ENCODE measurements around the gene POMT2. TPM values are rescaled to one million over a fixed set of nuclear protein-coding genes. Genes with fewer than 3 reads are reported as not detected.

POMT2 gene
- total RNA-seq, 2 donors from 2014 or later = 9.7 to 11.5 TPM

DNA sequence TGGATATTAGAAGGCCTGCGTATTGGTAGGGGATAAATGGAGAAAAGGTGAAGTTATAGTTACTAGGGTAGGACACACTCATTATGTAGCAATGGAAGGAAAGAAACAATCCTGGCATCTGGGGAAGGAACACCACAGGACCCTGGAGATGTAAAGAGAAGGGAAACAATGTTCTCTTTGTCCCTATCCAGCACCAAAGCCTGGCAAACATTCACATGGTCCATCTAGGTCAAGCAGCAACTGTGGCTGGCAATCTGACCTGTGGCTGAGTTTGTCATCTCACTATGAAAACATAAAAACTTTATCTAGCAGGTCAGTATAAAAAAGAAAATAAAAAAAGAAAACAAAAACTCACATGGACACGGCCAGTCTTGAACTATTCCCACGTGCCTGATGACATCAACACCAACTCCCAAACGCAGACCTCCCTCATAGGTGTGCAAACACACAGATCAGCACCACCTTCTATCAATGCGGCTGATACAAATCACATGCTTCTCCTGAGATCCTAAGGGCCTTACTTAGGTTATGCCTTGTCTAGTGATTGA is 2.6 kb downstream of the POMT2 start:
- no peak for DNase-seq (ENCODE audit: low spot score)
- Histone ChIP-seq H3K4me1 (peaks cover 0 to 56% of the 10 kb centered on the region in 2 donors), H3K27me3 (no peaks in the 10 kb centered on the region), H3K4me3 (no peak overlapping the region), H3K36me3 (no peaks in the 10 kb centered on the region), H3K9me3 (no peaks in the 10 kb centered on the region), H3K27ac (no peak overlapping the region)
- no peak for TF ChIP-seq CTCF (IDR thresholded peaks at IDR 0.05)

- H3K27ac ChIP-seq = no peak overlapping the region
- no peaks in the 10 kb centered on the region for H3K27me3 ChIP-seq
- DNase-seq (ENCODE audit: low spot score) = no peak
- no peak overlapping the region for H3K4me3 ChIP-seq
- peaks cover 0 to 55% of the 10 kb centered on the region in 2 donors for H3K4me1 ChIP-seq
- no peaks in the 10 kb centered on the region for H3K9me3 ChIP-seq
- no peaks in the 10 kb centered on the region for H3K36me3 ChIP-seq
- no peak for TF ChIP-seq CTCF (IDR thresholded peaks at IDR 0.05)
These were observed 3.8 kb downstream of the POMT2 start for GRCh38 chr14:77316872-77317301.

DNA sequence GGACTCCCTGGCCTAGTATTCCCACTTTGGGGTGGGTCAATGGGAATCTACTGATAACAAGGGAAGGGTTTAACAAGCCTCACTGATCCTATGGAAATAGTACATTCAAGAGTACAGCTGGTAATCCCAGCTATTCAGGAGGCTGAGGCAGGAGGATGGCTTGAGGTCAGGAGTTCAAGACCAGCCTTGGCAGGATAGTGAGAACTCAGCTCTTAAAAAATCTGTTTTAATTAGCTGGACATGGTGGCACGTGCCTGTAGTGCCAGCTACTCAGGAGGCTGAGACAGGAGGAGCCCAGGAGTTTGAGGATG is 4.5 kb downstream of the POMT2 start:
- Histone ChIP-seq H3K4me1 (peaks cover 0 to 54% of the 10 kb centered on the region in 2 donors), H3K4me3 (no peak overlapping the region), H3K27me3 (no peaks in the 10 kb centered on the region), H3K9me3 (no peaks in the 10 kb centered on the region), H3K27ac (no peak overlapping the region), H3K36me3 (no peaks in the 10 kb centered on the region)
- no peak for DNase-seq (ENCODE audit: low spot score)
- TF ChIP-seq CTCF (IDR thresholded peaks at IDR 0.05) = peak; percentile 5 to 12

DNA sequence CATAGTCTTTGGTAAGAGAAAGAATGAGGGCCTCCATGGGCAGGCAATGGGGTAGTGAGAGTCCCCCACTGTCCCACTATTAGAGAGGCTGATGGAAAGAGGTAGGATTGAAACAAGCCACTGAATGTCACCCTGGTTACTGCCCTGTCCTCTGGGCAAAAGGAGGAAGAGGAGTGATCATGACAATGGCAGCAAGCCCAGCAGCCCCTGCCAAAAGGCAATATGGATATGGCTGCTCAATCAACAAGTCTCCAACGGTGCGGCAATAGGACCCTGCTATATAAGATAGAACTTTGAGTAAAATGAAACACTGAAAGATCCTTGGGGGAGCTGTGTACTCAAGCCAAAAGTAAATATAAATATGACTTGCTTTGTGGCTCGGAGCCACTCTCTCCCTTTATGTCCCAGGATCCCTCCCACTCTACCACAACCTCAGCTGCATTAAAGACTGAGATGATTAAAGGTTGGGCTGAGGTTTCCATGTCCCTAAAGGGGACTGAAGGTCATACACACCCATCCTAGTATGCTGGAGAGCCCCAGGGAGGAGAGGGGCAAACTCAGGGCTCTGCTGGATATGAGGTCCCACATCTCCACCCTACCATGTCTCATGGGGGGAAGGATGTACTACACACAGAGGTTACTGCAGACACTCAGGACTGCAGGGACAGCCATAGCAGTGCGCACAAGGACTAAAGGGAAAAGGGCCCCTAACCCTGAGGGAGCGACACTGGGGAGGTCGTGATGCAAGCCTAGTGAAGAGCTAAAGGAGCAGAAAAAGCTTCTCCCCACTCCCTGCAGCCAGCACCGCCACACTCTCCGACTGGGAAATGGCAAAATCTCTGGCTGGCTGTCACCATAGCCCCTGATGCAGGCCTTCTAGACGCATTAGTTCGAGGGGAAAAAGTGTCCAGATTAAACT is 5.9 kb downstream of the POMT2 start:
- Histone ChIP-seq H3K4me3 (no peak overlapping the region), H3K4me1 (peaks cover 0 to 51% of the 10 kb centered on the region in 2 donors), H3K36me3 (no peaks in the 10 kb centered on the region), H3K27me3 (no peaks in the 10 kb centered on the region), H3K9me3 (no peaks in the 10 kb centered on the region), H3K27ac (peak overlapping the region in 1 of 2 donors; percentile 48)
- TF ChIP-seq CTCF (IDR thresholded peaks at IDR 0.05) = no peak
- DNase-seq (ENCODE audit: low spot score) = no peak

DNA sequence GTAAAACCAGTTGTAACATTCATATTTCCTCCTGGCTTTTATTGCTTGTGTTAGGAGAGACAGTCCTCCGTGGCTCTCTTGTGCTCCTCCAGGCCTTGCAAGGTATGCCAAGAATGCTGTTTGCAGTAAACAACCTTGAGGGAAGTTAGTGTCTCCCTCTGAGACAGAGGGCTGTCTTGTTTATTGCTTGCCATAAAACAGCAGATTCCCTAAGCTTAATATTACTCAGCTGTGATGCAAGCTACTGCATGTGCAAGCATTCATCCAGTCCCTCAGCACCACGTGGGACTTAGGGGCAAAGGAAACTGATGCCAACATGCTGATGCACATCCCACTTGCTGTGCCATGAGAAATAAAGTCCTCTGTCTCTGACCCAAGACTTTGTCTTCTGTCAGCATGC is 6.6 kb downstream of the POMT2 start:
- H3K36me3 ChIP-seq = no peaks in the 10 kb centered on the region

More for the DNA sequence above, 6.6 kb downstream of the POMT2 start:
- H3K9me3 ChIP-seq = no peaks in the 10 kb centered on the region
- no peaks in the 10 kb centered on the region for H3K27me3 ChIP-seq
- no peak overlapping the region for H3K27ac ChIP-seq
- no peak for TF ChIP-seq CTCF (IDR thresholded peaks at IDR 0.05)
- H3K4me1 ChIP-seq = peaks cover 0 to 44% of the 10 kb centered on the region in 2 donors
- no peak overlapping the region for H3K4me3 ChIP-seq
- no peak for DNase-seq (ENCODE audit: low spot score)

Data from right atrium auricular region (tissue), 2 donors.